Suprapubic skin (tissue), 4 donors: ENCODE results near the gene TMEM150A.

Experiments used
- CTCF ChIP-seq, 2 donors: fragments of 200-600 bp in 1 of 2; fragments of 450-650 bp in 1 of 2; sonication (generic) in 1 of 2; IDR thresholded peaks; one replicate each; pipeline ENCODE4 v1.5.1; 2016 to 2019; ENCODE audit warnings: antibody characterized with exemption in 2 of 2, mild to moderate bottlenecking in 1 of 2, moderate library complexity in 1 of 2
- EP300 ChIP-seq: sonication (generic); formaldehyde crosslinking; IDR thresholded peaks from one replicate; pipeline ENCODE4 v1.6.1; 2017; ENCODE audit warnings: antibody characterized with exemption
- POLR2A ChIP-seq, 2 donors: fragments of 450-650 bp; IDR thresholded peaks; one replicate each; pipeline ENCODE4 v1.6.1; 2017; ENCODE audit warnings: antibody characterized with exemption in 2 of 2, mild to moderate bottlenecking in 2 of 2, moderate library complexity in 2 of 2
- POLR2AphosphoS5 ChIP-seq, 3 donors: sonication (generic); formaldehyde crosslinking; IDR thresholded peaks; one replicate each; pipeline ENCODE4 v1.6.1; 2017; ENCODE audit warnings: antibody characterized with exemption in 3 of 3

GRCh38 chr2:85549826-85550225 is 52.7 kb downstream of the TMEM150A start:
- no peak for TF ChIP-seq CTCF (IDR thresholded peaks at IDR 0.05)
- TF ChIP-seq POLR2A (IDR thresholded peaks at IDR 0.05) = no peak
- no peak for TF ChIP-seq POLR2AphosphoS5 (IDR thresholded peaks at IDR 0.05)
- no peak for TF ChIP-seq EP300
